Bronchial epithelial cell (primary cell): Measurements from ENCODE around the gene KRT32. TPM values are rescaled to one million over a fixed set of nuclear protein-coding genes. Genes with fewer than 3 reads are reported as not detected.

ENCODE experiments used
- DNase-seq: peaks from one replicate; pipeline ENCODE4 v3.0.0-alpha.2; 2010; ENCODE audit warnings: low read depth
- FAIRE-seq: peaks from 2 replicates; lab custom pipeline; 2011; peaks lifted over from hg19 to GRCh38; lab: Jason Lieb, UNC
- H3K27me3 ChIP-seq: 2 replicates; pipeline ENCODE4 v1.5.1; 2011; ENCODE audit warnings: low read length; ENCODE audit not compliant: control insufficient read depth, insufficient read depth
- H3K36me3 ChIP-seq: 2 replicates; pipeline ENCODE4 v1.5.1; 2011; ENCODE audit warnings: low read length; ENCODE audit not compliant: control insufficient read depth, insufficient read depth
- H3K4me3 ChIP-seq: 2 replicates; pipeline ENCODE4 v1.5.1; 2011; ENCODE audit warnings: mild to moderate bottlenecking, low read depth, low read length, control low read depth
- total RNA-seq: library from RNA; depleted of rRNA; stranded (reverse); fragments of >200 nt; gene quantifications from 2 replicates; pipeline ENCODE4 v1.2.1, GENCODE V29; 2014
- TF ChIP-seq, protein P1 (sequence below): IDR thresholded peaks from 2 replicates; pipeline ENCODE4 v1.5.1; 2011; ENCODE audit warnings: mild to moderate bottlenecking, moderate library complexity, low read length, control low read depth, inconsistent platforms; ENCODE audit not compliant: insufficient read depth, severe bottlenecking

The KRT32 gene
- total RNA-seq, 1 donor from 2014 or later = not detected

DNA sequence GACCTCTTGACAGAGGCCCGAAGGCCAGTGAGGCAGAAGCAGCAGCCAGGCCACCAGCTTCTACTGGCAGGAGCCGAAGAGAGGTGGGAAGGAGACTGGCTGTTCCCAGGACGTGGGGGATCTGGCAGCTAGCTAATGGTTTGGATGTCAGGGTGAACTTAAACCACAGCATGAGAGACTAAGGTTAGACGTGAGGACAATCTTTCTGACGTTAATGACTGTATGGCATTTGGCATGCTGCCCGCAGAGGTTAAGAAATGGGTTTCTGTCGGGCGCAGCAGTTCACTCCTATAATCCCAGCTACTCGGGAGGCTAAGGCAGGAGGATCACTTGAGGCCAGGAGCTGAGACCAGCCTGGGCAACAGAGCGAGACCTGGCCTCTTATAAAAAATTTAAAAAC lies 44.5 kb upstream of the KRT32 start:
- FAIRE-seq (no peak), DNase-seq (no peak)
- H3K4me3 ChIP-seq = no peak overlapping the region
- H3K36me3 ChIP-seq = peaks cover 16% of the 10 kb centered on the region
- H3K27me3 ChIP-seq = no peaks in the 10 kb centered on the region
- TF ChIP-seq, protein P1, sequence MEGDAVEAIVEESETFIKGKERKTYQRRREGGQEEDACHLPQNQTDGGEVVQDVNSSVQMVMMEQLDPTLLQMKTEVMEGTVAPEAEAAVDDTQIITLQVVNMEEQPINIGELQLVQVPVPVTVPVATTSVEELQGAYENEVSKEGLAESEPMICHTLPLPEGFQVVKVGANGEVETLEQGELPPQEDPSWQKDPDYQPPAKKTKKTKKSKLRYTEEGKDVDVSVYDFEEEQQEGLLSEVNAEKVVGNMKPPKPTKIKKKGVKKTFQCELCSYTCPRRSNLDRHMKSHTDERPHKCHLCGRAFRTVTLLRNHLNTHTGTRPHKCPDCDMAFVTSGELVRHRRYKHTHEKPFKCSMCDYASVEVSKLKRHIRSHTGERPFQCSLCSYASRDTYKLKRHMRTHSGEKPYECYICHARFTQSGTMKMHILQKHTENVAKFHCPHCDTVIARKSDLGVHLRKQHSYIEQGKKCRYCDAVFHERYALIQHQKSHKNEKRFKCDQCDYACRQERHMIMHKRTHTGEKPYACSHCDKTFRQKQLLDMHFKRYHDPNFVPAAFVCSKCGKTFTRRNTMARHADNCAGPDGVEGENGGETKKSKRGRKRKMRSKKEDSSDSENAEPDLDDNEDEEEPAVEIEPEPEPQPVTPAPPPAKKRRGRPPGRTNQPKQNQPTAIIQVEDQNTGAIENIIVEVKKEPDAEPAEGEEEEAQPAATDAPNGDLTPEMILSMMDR = no peak

DNA sequence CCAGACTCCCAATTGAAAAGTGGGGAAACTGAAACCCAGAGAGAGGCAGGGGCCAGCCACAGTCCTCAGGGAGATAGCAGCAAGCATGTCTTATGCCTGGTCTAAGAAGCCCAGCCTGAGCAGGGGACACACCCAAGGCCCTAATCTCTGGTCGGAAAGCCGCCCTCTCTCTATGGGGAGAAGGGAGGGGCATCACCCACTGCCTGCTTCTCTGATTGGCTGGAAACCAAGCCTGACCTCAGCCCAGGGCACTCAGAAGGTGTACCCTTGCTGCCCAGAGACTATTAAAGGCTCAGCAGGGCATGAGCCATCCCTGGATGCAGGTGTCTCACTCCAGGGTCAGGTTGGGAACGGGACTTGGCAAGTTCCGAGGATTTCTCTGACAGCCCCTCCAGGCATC lies 43.9 kb upstream of the KRT32 start:
- no peaks in the 10 kb centered on the region for H3K27me3 ChIP-seq
- no peak for FAIRE-seq
- H3K36me3 ChIP-seq = peaks cover 10% of the 10 kb centered on the region
- TF ChIP-seq, protein P1 = no peak
- no peak overlapping the region for H3K4me3 ChIP-seq
- no peak for DNase-seq

DNA sequence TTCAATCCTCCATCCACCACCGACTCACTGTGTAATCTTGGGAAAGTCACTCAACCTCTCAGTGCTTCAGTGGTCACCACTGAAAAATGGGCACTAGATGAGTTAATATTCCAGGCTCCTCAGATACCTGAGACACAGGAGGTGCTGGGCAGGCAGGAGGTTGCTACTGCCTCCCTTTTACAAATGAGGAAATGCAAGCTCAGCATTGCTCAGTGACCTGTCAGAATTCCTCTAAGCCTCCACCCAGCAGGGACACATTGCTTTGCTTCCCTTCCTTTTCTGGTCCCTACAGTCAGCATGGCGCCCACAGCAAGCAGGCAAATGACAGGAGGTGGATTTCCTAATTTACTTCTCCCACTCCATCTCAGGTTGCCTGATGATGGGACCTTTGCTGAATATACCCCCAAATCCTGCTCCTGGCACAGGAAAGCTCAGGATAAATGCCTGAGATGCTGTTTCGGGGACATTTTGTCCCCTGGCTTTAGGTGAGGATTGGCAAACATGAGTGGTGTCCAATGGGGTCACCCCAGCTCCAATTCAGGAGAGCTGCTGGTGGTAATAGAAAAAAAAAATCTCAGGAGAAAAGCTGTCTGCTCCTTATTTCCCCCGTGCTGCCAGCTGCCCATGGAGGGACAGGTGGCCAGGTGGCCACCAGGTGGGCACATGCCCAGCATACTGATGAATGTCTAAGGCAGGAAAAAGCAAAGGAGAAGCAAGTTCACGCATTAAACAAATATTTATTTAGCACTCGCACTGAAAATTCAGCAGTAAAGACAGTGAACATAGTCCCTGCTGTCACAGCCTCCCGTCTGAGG lies 43.3 kb upstream of the KRT32 start:
- Histone ChIP-seq H3K27me3 (no peaks in the 10 kb centered on the region), H3K4me3 (no peak overlapping the region), H3K36me3 (peaks cover 6% of the 10 kb centered on the region)
- no peak for FAIRE-seq
- TF ChIP-seq, protein P1 = no peak
- DNase-seq = peak; percentile 44

DNA sequence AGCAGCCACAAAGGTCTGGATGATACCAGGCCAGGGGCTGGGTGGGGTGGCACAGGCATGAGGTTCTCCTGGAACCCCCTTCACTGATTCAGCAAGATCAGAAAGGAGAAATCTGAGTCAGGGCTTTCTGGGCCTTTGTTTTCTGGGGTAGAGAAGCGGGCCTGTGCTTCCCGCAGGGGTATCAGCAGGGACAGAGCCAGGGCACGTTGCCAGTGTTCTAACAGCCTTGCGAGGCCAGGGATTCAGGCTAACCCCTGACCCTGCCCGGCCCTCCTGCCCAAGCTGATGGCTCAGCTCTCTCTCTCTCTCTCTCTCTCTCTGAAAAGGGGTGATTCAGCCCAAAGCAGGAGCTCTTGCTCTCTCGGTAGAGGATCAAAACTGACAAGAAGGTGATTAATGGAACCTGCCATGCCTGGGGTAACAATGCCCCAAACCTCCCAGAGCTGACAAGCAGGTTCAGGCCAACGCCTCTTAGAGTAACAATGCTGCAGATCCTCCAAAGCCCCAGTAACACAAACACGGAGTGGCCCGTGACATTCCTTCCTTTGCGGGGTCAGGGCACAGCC lies 40.2 kb upstream of the KRT32 start:
- H3K27me3 ChIP-seq = no peaks in the 10 kb centered on the region
- TF ChIP-seq, protein P1 = no peak
- H3K4me3 ChIP-seq = no peak overlapping the region
- no peaks in the 10 kb centered on the region for H3K36me3 ChIP-seq
- DNase-seq = peak; percentile 71
- FAIRE-seq = no peak

DNA sequence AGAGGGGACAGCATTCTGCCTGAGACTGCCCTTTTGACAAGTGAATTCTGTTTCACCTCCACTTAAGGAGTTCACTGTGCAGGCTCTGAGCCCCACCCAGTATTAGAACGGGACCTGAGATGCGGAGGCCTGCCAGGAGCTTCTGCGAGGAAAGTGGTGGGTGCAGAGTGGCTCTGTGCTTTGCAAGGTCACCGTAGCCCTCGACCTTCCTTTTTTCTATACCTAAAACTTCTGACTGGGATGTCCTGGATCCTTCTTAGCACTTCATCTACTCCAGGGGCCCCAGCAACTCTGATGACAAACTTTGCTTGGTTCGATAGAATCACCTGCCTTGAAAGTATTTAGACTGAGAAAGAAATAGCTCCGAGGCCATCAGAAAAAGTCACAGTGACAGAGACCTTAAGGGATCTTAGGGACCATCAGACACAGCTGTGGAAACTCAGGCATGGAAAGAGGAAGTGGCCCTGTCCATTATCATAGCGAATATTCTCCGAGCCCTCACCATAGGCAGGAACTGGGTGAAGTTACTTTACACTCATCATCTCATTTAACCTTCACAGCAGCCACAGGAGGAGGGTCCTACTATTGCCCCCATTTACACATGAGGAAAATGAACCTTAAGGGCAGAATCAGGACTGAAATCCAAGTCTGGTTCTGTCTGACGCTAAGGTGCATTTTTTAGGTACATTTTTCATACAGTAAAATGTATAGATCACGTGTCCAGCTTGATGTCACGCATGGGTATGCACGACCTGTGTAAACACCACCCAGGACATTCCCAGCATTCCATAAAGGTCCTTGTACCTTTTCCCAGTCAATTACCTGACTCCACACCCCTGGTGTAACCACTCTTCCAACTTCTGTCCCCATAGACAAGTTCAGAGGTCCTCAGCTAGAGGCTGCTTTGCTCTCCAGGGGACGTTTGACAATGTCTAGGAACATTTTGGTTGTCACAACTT lies 38.9 kb upstream of the KRT32 start:
- no peak for FAIRE-seq

More for the DNA sequence above, 38.9 kb upstream of the KRT32 start:
- TF ChIP-seq, protein P1 = no peak
- H3K36me3 ChIP-seq = no peaks in the 10 kb centered on the region
- H3K27me3 ChIP-seq = no peaks in the 10 kb centered on the region
- no peak overlapping the region for H3K4me3 ChIP-seq
- DNase-seq = peak; percentile 37
